PFSK-1 (cell line): ENCODE measurements around the gene CYTH1.

ENCODE experiments used
- POLR2AphosphoS5 ChIP-seq: IDR thresholded peaks from 2 replicates; pipeline ENCODE4 v1.6.1; 2012; ENCODE audit warnings: low read depth, mild to moderate bottlenecking, control low read depth, low read length, moderate library complexity
- TAF1 ChIP-seq: IDR thresholded peaks from 2 replicates; pipeline ENCODE4 v1.6.1; 2012; ENCODE audit warnings: low read length, control low read depth, borderline replicate concordance; ENCODE audit not compliant: insufficient read depth

GRCh38 chr17:78731904-78732303, 50.2 kb downstream of the CYTH1 start:
- TF ChIP-seq POLR2AphosphoS5 (no peak), TAF1 (no peak)
